Stimulated activated naive CD4-positive, alpha-beta T cell (primary cell): ENCODE measurements around the gene PHF19.

Source experiments
- DNase-seq, 6 experiments: peaks; one replicate each; lab custom pipeline; 2025; lab: John Stamatoyannopoulos, UW

The PHF19 gene

GRCh38 chr9:120876842-120877240 lies at the start of gene PHF19:
Gene PHF19 (minus strand): TSS chr9:120877188. CDS start chr9:120874741, 2,447 bp downstream.
- DNase-seq: peak in 4 of 6 experiments; percentile 32 to 60 (median 37)

GRCh38 chr9:120926397-120926928 lies 49.5 kb upstream of the PHF19 start, which contains the start of gene TRAF1:
Gene TRAF1 (minus strand): TSS chr9:120926796. CDS start chr9:120926075, 721 bp downstream.
- peak; percentile 27 to 48 (median 40) for DNase-seq

GRCh38 chr9:120925535-120926396 lies 48.8 kb upstream of the PHF19 start:
- DNase-seq: peak in 5 of 6 experiments; percentile 12 to 58 (median 49)

- DNase-seq: no peak
Measured at GRCh38 chr9:120924698-120925534, 47.9 kb upstream of the PHF19 start.

GRCh38 chr9:120923620-120924328 lies 46.8 kb upstream of the PHF19 start:
- DNase-seq: no peak

GRCh38 chr9:120922404-120923195 lies 45.6 kb upstream of the PHF19 start:
- no peak for DNase-seq

GRCh38 chr9:120921661-120922181 lies 44.7 kb upstream of the PHF19 start:
- no peak for DNase-seq

- no peak for DNase-seq
Measured at GRCh38 chr9:120920806-120921178, 43.8 kb upstream of the PHF19 start.

GRCh38 chr9:120919843-120920805 lies 43.1 kb upstream of the PHF19 start:
- DNase-seq: no peak

- DNase-seq: no peak
Measured at GRCh38 chr9:120918931-120919842, 42.2 kb upstream of the PHF19 start.

- no peak for DNase-seq
Measured at GRCh38 chr9:120917929-120918762, 41.2 kb upstream of the PHF19 start.

- DNase-seq: no peak
Measured at GRCh38 chr9:120916991-120917880, 40.2 kb upstream of the PHF19 start.

- no peak for DNase-seq
Measured at GRCh38 chr9:120916588-120916987, 39.6 kb upstream of the PHF19 start.

GRCh38 chr9:120915854-120916470 lies 39.0 kb upstream of the PHF19 start:
- peak in 5 of 6 experiments; percentile 13 to 71 (median 52) for DNase-seq

- DNase-seq: no peak
Measured at GRCh38 chr9:120914953-120915352, 38.0 kb upstream of the PHF19 start.

GRCh38 chr9:120914396-120914795 lies 37.4 kb upstream of the PHF19 start:
- DNase-seq: no peak
